ACC112 (cell line): ENCODE data around the gene RAP1GAP.

Experiments
- H2AFZ ChIP-seq: fragments of 200-600 bp; sonication (generic); one replicate; pipeline ENCODE4 v1.6.0; 2017; ENCODE audit warnings: antibody characterized with exemption, low read length; ENCODE audit not compliant: unreplicated experiment
- H3K27ac ChIP-seq: fragments of 200-600 bp; sonication (generic); 2 replicates; pipeline ENCODE4 v1.5.1; 2014; ENCODE audit warnings: low read depth, mild to moderate bottlenecking, antibody characterized with exemption, low read length, moderate library complexity
- H3K27me3 ChIP-seq: fragments of 200-600 bp; sonication (generic); 2 replicates; pipeline ENCODE4 v1.6.1; 2014; ENCODE audit warnings: mild to moderate bottlenecking, antibody characterized with exemption, low read length, moderate library complexity, mixed read lengths; ENCODE audit not compliant: insufficient read depth
- H3K36me3 ChIP-seq: fragments of 200-600 bp; sonication (generic); 2 replicates; pipeline ENCODE4 v1.6.1; 2016; ENCODE audit warnings: mild to moderate bottlenecking, antibody characterized with exemption, low read length, moderate library complexity, mixed read lengths; ENCODE audit not compliant: insufficient read depth
- H3K4me1 ChIP-seq: fragments of 200-600 bp; sonication (generic); one replicate; pipeline ENCODE4 v1.6.1; 2016; ENCODE audit warnings: low read length, mixed read lengths; ENCODE audit not compliant: insufficient read depth, unreplicated experiment, control insufficient read depth
- H3K4me3 ChIP-seq: fragments of 200-600 bp; sonication (generic); 2 replicates; pipeline ENCODE4 v1.5.1; 2014; ENCODE audit warnings: mild to moderate bottlenecking, low read depth, low read length
- H3K79me2 ChIP-seq: fragments of 200-600 bp; sonication (generic); one replicate; pipeline ENCODE4 v1.6.0; 2016; ENCODE audit warnings: low read length; ENCODE audit not compliant: control insufficient read depth, unreplicated experiment, insufficient read depth

The RAP1GAP gene

DNA sequence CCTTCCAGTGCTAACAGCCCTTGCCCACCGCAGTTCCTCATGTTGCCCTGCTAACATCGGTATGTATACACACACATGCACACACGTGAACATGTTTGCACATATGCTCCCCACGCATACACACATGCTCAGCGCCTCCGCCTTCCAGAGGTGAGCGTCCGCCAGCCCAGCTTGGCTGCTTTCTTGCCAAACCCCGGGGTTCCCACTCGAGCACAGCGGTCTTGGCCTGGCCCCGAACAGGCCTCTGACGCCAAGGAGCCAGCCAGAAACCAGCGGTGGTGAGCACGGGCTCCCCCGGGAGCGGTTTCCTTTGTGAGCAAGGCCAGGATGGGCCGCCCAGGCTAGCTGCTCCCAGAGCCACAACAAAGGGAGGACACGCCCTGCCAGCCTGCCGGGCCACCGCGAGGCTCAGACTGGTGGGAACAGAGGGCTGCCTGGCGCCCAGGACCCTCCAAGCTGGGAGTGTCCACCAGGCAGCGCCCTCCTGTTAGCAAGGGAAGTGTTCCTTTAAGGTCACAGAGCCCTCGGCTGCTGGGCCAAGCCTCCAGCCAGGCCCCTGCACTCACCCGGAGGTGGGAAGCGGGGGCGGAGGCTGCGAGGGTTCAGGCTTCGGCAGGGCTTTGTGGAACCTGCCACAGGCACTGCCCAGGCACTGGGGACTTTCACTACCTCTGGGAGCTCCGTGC is 94.5 kb downstream of the RAP1GAP start:
- Histone ChIP-seq H2AFZ (peak overlapping the region; percentile 72), H3K4me1 (peaks cover 13% of the 10 kb centered on the region), H3K79me2 (no peaks in the 10 kb centered on the region), H3K36me3 (no peaks in the 10 kb centered on the region), H3K4me3 (peak overlapping the region; percentile 36; the same call in 1 of the 2 replicates), H3K27me3 (no peaks in the 10 kb centered on the region), H3K27ac (peak overlapping the region; percentile 52; the same call in 1 of the 2 replicates)

DNA sequence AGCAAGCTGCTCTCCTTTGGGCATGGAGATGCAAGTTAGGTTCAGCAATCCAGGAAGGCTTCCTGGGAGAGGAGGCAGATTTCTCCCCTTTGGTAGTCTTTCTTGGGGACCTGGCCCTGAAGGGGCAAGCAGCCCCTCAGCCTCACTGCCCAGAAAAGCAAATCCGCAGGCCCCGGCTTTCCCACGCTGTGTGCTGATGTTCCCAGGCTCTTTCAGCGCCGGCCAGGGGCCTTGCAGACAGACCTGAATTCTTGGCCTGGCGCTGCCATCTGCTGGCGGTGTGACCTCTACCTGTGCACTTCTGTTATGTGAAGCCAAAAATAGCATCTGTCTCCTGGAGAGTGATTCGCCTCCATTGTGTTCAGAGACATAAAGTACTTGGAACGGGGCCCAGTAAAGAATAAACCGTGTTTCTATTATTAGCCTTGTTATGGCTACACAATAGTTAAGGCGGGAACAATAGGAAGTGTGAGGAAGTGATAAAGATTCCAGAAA is 95.1 kb downstream of the RAP1GAP start:
- Histone ChIP-seq H3K79me2 (no peaks in the 10 kb centered on the region), H2AFZ (peak overlapping the region; percentile 72)

DNA sequence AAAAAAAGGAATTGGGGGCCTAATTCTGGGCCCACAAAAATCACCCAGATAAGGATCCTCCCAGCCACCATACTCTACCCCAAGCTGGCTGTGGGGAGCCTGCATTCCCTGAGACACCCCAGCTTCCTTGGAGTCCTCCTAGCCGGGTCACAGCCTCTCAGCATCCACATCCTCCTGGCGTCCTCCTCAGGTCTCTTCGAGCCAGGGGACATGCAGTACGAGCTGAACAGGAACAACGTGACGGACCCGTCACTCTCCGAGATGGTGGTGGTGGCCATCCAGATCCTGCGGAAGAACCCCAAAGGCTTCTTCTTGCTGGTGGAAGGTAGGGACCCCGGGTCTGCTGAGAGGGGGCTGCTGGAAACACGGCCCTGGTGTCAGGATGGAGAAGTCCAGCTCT is 95.7 kb downstream of the RAP1GAP start:
- no peak overlapping the region for H3K27ac ChIP-seq
- no peaks in the 10 kb centered on the region for H3K79me2 ChIP-seq
- no peaks in the 10 kb centered on the region for H3K27me3 ChIP-seq
- H3K36me3 ChIP-seq, result no peaks in the 10 kb centered on the region
- H3K4me1 ChIP-seq, result peaks cover 18% of the 10 kb centered on the region
- H2AFZ ChIP-seq, result no peak overlapping the region
- H3K4me3 ChIP-seq, result no peak overlapping the region

More for the DNA sequence above, 95.1 kb downstream of the RAP1GAP start:
- no peaks in the 10 kb centered on the region for H3K27me3 ChIP-seq
- no peaks in the 10 kb centered on the region for H3K36me3 ChIP-seq
- H3K4me3 ChIP-seq, result peak overlapping the region; percentile 36; the same call in 1 of the 2 replicates
- H3K27ac ChIP-seq, result peak overlapping the region; percentile 52; the same call in 1 of the 2 replicates
- peaks cover 13% of the 10 kb centered on the region for H3K4me1 ChIP-seq

DNA sequence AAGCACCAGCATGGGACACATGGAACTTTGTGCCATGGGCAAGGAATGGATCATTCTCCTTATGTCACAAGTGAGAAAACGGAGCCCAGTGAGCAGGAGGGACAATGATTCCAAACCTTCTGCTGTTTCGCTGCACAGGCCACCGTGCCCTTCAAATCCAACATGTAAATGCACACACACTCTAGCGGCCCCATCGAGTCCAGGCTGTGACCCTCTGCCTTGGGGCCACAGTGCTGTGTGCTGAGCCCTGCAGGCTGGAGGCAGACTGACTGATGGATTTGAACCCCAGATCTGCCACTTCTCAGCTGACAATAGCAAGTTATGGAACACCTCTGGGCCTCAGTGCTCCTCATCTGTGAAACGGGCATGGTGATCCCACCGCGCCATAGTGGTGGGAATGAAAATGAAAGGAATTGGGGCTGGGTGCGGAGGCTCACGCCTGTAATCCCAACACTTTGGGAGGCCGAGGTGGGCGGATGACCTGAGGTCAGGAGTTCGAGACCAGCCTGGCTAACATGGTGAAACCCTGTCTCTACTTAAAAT is 96.4 kb downstream of the RAP1GAP start:
- H3K27me3 ChIP-seq, result no peaks in the 10 kb centered on the region
- no peaks in the 10 kb centered on the region for H3K79me2 ChIP-seq
- no peaks in the 10 kb centered on the region for H3K36me3 ChIP-seq
- H3K27ac ChIP-seq, result no peak overlapping the region
- peaks cover 25% of the 10 kb centered on the region for H3K4me1 ChIP-seq
- no peak overlapping the region for H3K4me3 ChIP-seq
- H2AFZ ChIP-seq, result no peak overlapping the region

DNA sequence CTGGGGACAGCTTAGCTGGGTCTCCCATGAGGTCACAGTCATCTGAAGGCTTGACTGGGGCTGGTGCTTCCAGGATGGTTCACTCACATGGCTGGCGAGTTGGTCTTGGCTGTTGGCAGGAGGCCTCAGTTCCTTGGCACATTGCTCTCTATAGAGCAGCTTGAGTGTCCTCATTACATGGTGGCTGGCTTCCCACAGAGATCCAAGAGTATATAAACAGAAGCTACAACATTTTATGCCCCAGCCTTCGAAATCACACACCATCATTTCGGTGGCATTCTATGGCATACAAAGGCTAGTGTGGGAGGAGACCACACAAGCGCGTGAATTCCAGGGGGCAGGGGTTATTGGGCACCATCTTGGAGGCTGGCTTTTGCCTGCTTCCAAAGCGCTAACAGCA is 96.9 kb downstream of the RAP1GAP start:
- H2AFZ ChIP-seq, result no peak overlapping the region
- H3K27ac ChIP-seq, result no peak overlapping the region
- no peaks in the 10 kb centered on the region for H3K36me3 ChIP-seq
- H3K27me3 ChIP-seq, result no peaks in the 10 kb centered on the region
- no peaks in the 10 kb centered on the region for H3K79me2 ChIP-seq
- peaks cover 31% of the 10 kb centered on the region for H3K4me1 ChIP-seq
- no peak overlapping the region for H3K4me3 ChIP-seq

DNA sequence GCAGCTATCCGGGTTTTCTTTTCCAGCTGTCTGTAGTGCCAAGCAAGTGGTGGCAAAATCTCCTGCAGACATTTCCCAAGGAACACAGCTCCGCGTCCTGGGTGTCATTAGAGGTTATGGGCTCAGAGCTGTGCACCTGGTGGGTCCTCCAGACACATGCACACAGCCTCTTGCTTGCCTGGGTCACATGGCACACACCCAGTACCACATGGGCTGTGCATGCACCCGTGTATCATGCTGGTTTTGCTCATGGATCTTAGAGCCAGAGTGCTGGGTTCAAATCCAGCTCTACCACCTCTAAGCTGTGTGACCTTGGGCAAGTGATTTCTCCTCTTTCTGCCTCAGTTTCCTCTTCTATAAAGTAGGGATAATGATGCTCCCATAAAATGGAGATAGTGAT is 98.3 kb downstream of the RAP1GAP start:
- Histone ChIP-seq H3K79me2 (no peaks in the 10 kb centered on the region), H3K27me3 (no peaks in the 10 kb centered on the region), H3K4me1 (peaks cover 31% of the 10 kb centered on the region), H3K36me3 (no peaks in the 10 kb centered on the region), H3K27ac (no peak overlapping the region), H3K4me3 (no peak overlapping the region), H2AFZ (no peak overlapping the region)

DNA sequence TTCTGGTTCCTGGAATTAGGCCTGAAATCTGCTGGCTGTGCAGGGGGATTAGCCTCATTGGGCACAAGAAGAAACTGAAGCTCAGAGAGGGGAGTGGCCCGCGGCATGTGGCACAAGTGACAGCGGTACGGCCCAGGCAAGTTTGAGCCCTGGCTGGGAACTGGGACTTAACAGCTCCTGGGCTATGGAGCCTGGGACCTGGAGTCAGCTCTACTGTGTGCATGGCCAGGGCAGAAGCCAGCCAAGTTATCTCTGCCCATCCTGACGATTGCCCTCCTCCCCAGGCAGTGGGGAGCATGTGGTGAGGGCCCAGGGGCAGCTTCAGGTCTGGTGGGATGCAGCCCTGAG is 98.7 kb downstream of the RAP1GAP start:
- no peaks in the 10 kb centered on the region for H3K27me3 ChIP-seq
- H3K27ac ChIP-seq, result no peak overlapping the region
- no peaks in the 10 kb centered on the region for H3K36me3 ChIP-seq
- no peaks in the 10 kb centered on the region for H3K79me2 ChIP-seq
- no peak overlapping the region for H3K4me3 ChIP-seq
- H2AFZ ChIP-seq, result no peak overlapping the region
- peaks cover 31% of the 10 kb centered on the region for H3K4me1 ChIP-seq

DNA sequence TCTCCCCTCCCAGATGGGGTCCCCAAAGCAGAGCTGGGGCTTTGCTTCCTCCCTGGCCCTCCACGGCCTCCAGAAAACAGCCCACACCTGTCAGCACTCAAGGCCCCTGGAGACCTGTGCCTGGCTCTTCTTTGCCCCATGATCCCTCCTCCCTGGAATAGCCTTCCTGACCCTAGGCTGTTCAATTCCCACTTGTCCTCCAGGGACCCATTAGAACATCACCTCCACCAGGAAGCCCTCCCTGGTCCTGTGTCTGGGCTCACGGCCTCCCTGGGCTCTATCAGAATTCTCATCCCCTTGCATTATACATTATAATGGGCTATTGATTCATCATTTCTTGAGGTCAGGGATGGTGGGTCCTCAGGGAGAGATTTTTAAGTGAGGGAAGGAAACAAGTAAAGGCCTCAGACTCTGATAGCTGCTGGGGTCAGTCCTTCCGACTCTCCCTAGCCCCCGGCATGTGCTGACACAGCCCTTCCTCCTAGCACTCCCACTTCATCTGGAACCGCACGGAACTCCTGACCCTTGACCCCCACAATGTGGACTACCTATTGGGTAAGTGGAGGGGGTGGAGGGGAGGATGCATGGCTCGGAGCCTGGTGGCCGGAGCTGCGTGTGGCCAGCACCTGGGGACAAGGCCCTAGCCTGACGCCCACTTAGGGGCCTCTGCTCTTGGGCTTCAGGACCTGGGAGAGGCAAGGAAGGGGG is 99.2 kb downstream of the RAP1GAP start:
- Histone ChIP-seq H3K27me3 (no peaks in the 10 kb centered on the region), H2AFZ (no peak overlapping the region), H3K79me2 (no peaks in the 10 kb centered on the region), H3K27ac (no peak overlapping the region), H3K36me3 (no peaks in the 10 kb centered on the region), H3K4me1 (peaks cover 27% of the 10 kb centered on the region), H3K4me3 (no peak overlapping the region)

DNA sequence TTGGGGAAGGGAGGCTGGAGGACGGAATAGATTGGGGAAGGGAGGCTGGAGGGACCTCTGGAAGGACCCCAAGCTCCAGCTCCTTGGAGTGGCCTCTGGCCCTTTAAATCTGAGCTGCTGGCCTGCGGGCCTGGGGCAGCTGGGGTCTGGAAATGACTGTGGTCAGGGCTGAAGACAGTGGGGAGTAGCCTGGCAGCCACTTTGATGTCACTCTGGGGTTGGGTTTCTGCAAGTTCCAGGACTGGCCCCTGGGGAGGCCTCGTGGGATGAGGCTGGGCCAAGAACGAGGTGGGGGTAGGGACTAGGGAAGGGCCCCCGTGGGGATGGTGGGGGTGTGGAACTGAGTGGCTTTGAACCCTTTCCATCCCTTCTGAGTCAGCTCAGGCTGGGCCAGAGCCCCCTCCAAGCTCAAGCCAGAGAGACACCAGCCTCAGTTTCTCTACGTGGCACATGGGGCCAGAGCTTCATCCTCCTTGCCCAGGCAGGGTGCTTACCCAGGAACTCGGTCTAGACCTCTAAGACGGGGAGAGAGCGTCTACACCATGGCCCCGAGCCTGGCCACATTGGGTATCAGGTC is 100.3 kb downstream of the RAP1GAP start:
- Histone ChIP-seq H3K79me2 (no peaks in the 10 kb centered on the region), H3K27me3 (no peaks in the 10 kb centered on the region), H3K4me3 (no peak overlapping the region), H3K36me3 (no peaks in the 10 kb centered on the region), H2AFZ (no peak overlapping the region), H3K27ac (no peak overlapping the region), H3K4me1 (peaks cover 17% of the 10 kb centered on the region)

DNA sequence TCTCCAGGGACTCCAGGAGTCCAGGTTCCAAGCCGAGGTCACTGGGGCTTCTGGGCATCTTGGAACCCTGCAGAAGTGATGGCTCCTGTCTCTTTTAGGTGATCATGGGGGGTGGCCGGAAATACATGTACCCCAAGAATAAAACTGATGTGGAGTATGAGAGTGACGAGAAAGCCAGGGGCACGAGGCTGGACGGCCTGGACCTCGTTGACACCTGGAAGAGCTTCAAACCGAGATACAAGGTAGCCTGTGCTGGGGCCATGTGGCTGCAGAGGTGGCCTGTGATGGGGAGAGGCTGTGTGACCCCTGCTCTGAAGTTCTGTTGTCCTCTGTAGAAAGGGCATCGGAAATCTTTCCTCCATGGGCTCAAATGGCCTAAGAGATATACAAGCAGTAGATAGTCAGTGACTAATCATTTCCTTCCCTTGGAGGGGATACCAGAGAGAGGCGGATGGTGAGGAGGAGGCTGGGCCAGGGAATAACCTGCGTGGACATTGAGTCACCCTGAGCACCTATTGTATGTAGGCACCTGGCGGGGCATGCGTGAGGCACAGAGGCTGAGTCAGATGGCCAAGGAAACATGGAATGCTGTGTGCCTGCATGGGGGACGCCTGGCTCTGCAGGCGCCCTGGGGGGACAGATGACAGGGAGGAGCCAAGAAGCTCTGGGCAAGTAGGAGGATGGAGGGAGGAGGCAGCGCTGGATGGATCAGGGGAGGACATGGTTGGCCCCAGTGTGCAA is 101.0 kb downstream of the RAP1GAP start:
- no peaks in the 10 kb centered on the region for H3K79me2 ChIP-seq
- no peak overlapping the region for H2AFZ ChIP-seq
- H3K27ac ChIP-seq, result peak overlapping the region; percentile 31
- H3K27me3 ChIP-seq, result no peaks in the 10 kb centered on the region
- peaks cover 17% of the 10 kb centered on the region for H3K4me1 ChIP-seq
- H3K4me3 ChIP-seq, result no peak overlapping the region
- H3K36me3 ChIP-seq, result no peaks in the 10 kb centered on the region
